ENCODE results near the gene PRKN. TPM values are rescaled to one million over a fixed set of nuclear protein-coding genes. Genes with fewer than 3 reads are reported as not detected.

The PRKN gene
- total and polyA plus RNA-seq, 2 donors = 3.5 to 6.5 TPM

GRCh38 chr6:161594412-161594811 is 1133.2 kb downstream of the PRKN start:
- WGBS = 91% methylated on average over 1 of the region's 1 CpG

GRCh38 chr6:161590961-161591627 is 1136.5 kb downstream of the PRKN start:
- no peak overlapping the region for H3K4me3 ChIP-seq (ENCODE audit: low read depth, low read length)
- H3K36me3 ChIP-seq (ENCODE audit: insufficient read depth) = no peaks in the 10 kb centered on the region
- H3K4me1 ChIP-seq (ENCODE audit: insufficient read depth) = no peaks in the 10 kb centered on the region
- DNase-seq (ENCODE audit: extremely low spot score) = no peak
- WGBS = 68% methylated on average over 5 of the region's 5 CpGs
- H3K27ac ChIP-seq (ENCODE audit: low read depth) = no peak overlapping the region

More at GRCh38 chr6:161594412-161594811, 1133.2 kb downstream of the PRKN start:
- H3K36me3 ChIP-seq (ENCODE audit: insufficient read depth) = no peaks in the 10 kb centered on the region
- no peak for DNase-seq (ENCODE audit: extremely low spot score)
- H3K4me3 ChIP-seq (ENCODE audit: low read depth, low read length) = no peak overlapping the region
- H3K4me1 ChIP-seq (ENCODE audit: insufficient read depth) = no peaks in the 10 kb centered on the region
- no peak overlapping the region for H3K27ac ChIP-seq (ENCODE audit: low read depth)

GRCh38 chr6:161586887-161587286 is 1140.7 kb downstream of the PRKN start:
- Histone ChIP-seq H3K4me3 (ENCODE audit: low read depth, low read length) (no peak overlapping the region), H3K36me3 (ENCODE audit: insufficient read depth) (no peaks in the 10 kb centered on the region), H3K27ac (ENCODE audit: low read depth) (no peak overlapping the region), H3K4me1 (ENCODE audit: insufficient read depth) (no peaks in the 10 kb centered on the region)
- WGBS = 47% methylated on average over 2 of the region's 2 CpGs
- no peak for DNase-seq (ENCODE audit: extremely low spot score)

DNA sequence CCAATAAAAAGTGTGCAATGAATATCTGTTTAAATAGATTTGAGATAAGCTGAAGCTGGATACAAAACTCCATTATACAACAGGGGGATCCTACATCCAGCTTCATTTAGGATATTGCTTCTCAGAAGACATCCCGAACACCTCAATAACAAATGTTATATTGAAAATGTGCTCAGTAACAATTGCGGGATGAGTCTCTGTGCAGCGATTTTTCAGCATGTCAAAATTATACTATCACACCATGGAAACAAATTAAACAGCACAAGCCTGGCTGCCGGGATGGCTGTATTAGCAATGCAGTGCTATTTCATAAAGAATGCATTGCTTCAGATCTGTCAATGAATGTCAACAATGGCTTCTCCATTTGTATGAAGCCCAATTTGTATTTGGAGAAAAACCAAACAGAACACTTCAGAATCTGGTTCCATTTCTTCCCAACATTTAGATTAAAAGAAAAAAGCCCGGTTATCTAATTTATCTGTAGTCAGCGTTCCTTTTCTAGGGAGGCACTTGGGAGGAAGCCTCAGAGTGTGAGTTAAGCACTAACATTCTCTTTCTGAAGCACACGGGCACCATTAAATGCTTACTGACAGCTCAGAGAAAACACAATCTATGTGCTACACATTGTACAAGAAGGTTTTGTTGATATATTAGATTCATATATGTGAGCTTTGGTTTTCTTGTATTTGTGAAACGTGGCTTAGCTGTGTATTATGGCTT is 1142.8 kb downstream of the PRKN start:
- H3K27ac ChIP-seq (ENCODE audit: low read depth) = no peak overlapping the region
- DNase-seq (ENCODE audit: extremely low spot score) = no peak
- 73% methylated on average over 8 of the region's 8 CpGs for WGBS

DNA sequence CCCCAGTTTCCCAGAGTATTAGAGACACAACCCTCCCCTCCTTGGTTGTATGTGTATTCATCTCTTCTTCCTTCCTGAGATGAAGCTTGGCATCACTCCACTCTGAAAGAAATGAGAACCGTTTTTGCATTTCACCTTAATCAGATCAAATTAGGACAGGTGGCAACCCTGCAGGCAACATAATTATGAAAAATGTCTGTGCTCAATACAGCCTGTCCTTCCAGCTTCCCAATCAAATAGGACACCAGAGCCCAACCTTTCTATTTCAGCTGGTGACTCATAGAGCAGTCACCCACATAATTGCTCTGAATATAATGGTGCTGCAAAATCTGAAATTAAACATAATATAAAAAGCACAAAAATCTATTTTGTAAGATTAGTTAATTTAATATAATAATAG is 1143.5 kb downstream of the PRKN start:
- Histone ChIP-seq H3K36me3 (ENCODE audit: insufficient read depth) (no peaks in the 10 kb centered on the region), H3K27ac (ENCODE audit: low read depth) (no peak overlapping the region), H3K4me3 (ENCODE audit: low read depth, low read length) (no peak overlapping the region), H3K4me1 (ENCODE audit: insufficient read depth) (no peaks in the 10 kb centered on the region)
- DNase-seq (ENCODE audit: extremely low spot score) = no peak
- 58% methylated on average over 1 of the region's 1 CpG for WGBS

More for the DNA sequence above, 1142.8 kb downstream of the PRKN start:
- Histone ChIP-seq H3K36me3 (ENCODE audit: insufficient read depth) (no peaks in the 10 kb centered on the region), H3K4me1 (ENCODE audit: insufficient read depth) (no peaks in the 10 kb centered on the region), H3K4me3 (ENCODE audit: low read depth, low read length) (no peak overlapping the region)

DNA sequence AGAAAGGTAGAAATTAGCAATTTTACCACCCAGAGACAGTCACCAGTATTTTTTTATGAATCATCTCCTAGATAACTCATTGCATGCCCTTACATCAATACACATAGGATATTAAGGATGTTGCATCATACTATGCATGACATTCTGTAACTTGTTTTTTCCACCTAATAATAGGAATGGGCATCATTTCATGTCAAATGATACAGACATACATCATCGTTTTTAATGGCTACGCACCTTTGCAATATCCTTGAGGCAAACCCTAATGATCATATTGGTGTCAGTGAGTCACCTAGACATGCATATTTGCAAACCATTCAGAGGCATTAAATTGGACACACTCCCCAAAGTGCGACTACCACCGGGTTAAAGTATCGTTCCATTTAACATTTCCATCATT is 1144.0 kb downstream of the PRKN start:
- Histone ChIP-seq H3K36me3 (ENCODE audit: insufficient read depth) (no peaks in the 10 kb centered on the region), H3K27ac (ENCODE audit: low read depth) (no peak overlapping the region), H3K4me1 (ENCODE audit: insufficient read depth) (no peaks in the 10 kb centered on the region), H3K4me3 (ENCODE audit: low read depth, low read length) (no peak overlapping the region)
- WGBS = 95% methylated on average over 5 of the region's 5 CpGs
- DNase-seq (ENCODE audit: extremely low spot score) = no peak

DNA sequence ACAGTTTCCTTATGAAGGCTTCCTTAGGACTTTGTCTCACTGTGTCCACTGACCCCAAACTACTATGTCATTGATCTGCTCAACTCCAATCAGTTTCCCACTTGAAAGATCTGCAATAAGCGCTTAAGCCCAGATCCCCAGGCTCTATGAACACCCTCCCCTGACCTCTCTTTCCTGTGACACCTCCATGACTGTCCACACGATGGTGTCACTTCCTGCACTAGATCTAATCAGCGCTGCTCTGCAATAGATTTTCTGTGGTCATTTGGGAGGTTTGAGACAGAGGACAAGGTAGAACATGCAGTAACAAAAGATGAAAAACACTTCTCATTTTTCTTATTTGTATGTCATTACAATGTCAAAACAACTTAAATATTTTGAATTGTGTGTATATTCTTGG is 1149.1 kb downstream of the PRKN start:
- DNase-seq (ENCODE audit: extremely low spot score) = no peak
- no peaks in the 10 kb centered on the region for H3K4me1 ChIP-seq (ENCODE audit: insufficient read depth)
- H3K36me3 ChIP-seq (ENCODE audit: insufficient read depth) = no peaks in the 10 kb centered on the region
- no peak overlapping the region for H3K4me3 ChIP-seq (ENCODE audit: low read depth, low read length)
- H3K27ac ChIP-seq (ENCODE audit: low read depth) = no peak overlapping the region
- WGBS = 47% methylated on average over 3 of the region's 3 CpGs

DNA sequence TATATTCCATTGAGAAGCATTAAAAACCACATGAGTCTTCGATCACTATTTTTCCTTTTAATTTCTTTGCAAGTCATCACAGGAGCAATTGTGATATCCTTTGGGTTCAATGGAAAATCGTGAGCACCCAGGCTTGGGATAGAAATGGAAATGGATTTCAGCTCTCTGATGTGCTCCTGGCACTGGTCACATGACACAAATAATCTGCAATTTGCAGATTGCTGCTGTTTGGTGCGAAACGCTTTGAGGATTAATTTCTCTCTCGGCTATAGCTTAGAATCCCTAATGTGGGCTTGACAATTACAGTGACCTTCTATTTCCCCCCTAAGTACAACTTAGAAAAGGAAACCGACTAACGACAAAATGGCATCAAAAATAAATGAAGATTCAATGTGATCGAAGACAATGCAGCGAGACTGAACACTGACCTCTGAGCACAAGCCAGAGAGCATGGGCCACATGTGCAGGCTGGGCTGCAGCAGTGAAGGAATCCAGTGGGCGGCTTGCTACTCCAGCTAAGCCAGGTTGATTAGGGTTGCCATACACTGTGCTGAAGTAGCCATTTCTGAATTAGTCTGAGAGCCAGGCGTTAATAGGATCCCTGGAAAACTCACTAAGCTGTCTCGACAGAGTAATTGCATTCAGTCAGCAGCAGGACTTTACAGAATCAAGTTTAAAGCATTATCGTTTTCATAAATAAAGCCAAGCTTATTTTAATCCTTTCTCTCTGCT is 1151.9 kb downstream of the PRKN start:
- Histone ChIP-seq H3K4me1 (ENCODE audit: insufficient read depth) (no peaks in the 10 kb centered on the region), H3K27ac (ENCODE audit: low read depth) (no peak overlapping the region), H3K4me3 (ENCODE audit: low read depth, low read length) (no peak overlapping the region), H3K36me3 (ENCODE audit: insufficient read depth) (no peaks in the 10 kb centered on the region)
- no peak for DNase-seq (ENCODE audit: extremely low spot score)
- WGBS = 67% methylated on average over 13 of the region's 13 CpGs

DNA sequence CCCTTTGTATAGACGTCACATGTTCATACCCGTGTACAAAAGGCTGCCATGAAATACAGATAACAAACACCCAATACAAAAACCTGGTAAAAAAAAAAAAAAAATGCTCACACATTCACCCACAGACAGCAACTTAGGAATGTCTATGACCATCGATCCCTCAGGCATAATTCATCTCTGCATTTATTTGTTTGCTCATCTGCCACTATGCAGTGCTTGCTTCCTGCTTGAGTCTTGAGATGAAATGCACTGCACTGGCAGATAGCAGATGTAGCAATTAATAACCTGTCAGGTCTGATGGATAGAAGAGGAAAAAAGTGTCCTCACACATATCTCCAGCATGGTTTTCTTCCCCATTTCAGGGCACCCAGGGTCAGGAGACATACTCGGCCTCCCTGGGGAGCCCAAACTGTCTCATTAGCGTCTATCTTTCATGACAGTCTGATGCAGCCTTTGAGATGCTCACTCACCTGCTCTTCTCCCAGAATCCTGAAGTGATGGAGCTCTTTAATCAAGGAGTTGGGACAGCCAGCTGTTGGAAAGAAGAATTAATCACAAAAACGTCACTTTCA is 1158.6 kb downstream of the PRKN start:
- DNase-seq (ENCODE audit: extremely low spot score) = no peak
- H3K4me3 ChIP-seq (ENCODE audit: low read depth, low read length) = no peak overlapping the region
- H3K36me3 ChIP-seq (ENCODE audit: insufficient read depth) = no peaks in the 10 kb centered on the region
- WGBS = 82% methylated on average over 6 of the region's 6 CpGs
- H3K4me1 ChIP-seq (ENCODE audit: insufficient read depth) = no peaks in the 10 kb centered on the region
- no peak overlapping the region for H3K27ac ChIP-seq (ENCODE audit: low read depth)

GRCh38 chr6:161564952-161565351 is 1162.6 kb downstream of the PRKN start:
- WGBS = 93% methylated on average over 3 of the region's 3 CpGs
- DNase-seq (ENCODE audit: extremely low spot score) = no peak
- H3K4me3 ChIP-seq (ENCODE audit: low read depth, low read length) = no peak overlapping the region

GRCh38 chr6:161561908-161562307 is 1165.7 kb downstream of the PRKN start:
- no peak overlapping the region for H3K27ac ChIP-seq (ENCODE audit: low read depth)
- no peak for DNase-seq (ENCODE audit: extremely low spot score)
- H3K4me3 ChIP-seq (ENCODE audit: low read depth, low read length) = no peak overlapping the region
- no peaks in the 10 kb centered on the region for H3K36me3 ChIP-seq (ENCODE audit: insufficient read depth)
- no peaks in the 10 kb centered on the region for H3K4me1 ChIP-seq (ENCODE audit: insufficient read depth)
- 83% methylated on average over 9 of the region's 9 CpGs for WGBS

More at GRCh38 chr6:161564952-161565351, 1162.6 kb downstream of the PRKN start:
- no peak overlapping the region for H3K27ac ChIP-seq (ENCODE audit: low read depth)
- no peaks in the 10 kb centered on the region for H3K4me1 ChIP-seq (ENCODE audit: insufficient read depth)
- H3K36me3 ChIP-seq (ENCODE audit: insufficient read depth) = no peaks in the 10 kb centered on the region

DNA sequence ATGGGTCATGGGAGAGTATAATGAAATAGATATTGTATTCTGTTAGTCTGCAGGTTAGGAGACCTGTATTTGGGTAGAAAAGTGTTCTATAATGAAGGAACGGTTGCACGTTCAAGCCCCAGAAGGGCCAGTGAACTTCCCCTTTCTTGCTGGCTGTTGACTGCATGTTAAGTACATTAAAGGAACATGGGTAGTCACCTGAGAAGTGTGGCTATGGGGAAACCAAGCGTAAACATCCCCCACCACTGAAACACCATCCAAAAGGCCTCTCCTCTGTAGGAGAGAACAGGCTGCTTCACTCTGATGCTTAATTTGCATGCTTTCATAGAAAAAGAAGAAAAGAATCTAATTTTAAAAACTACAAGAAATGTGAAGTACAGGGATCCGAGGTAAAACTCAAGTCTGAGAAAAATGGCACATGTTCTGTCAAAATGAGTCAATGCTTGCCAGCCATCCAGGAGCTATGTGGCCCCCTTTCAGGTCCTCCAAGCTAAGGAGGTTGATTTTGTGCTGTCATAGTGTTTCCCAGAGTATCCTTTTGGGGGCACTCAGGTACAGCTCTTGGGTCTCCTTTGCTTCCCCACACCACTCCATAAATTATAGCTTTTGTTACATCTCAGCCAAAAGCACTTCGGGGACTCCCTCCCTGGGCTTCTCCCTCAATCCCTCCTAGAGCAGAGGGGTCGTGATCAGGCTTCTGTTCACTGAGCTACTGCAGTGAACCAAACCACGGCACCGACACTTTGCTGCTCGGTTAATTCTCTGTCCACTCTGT is 1170.0 kb downstream of the PRKN start:
- 68% methylated on average over 9 of the region's 9 CpGs for WGBS
- Histone ChIP-seq H3K4me1 (ENCODE audit: insufficient read depth) (no peaks in the 10 kb centered on the region), H3K36me3 (ENCODE audit: insufficient read depth) (no peaks in the 10 kb centered on the region), H3K27ac (ENCODE audit: low read depth) (no peak overlapping the region), H3K4me3 (ENCODE audit: low read depth, low read length) (no peak overlapping the region)
- no peak for DNase-seq (ENCODE audit: extremely low spot score)

GRCh38 chr6:161554883-161555282 is 1172.7 kb downstream of the PRKN start:
- Histone ChIP-seq H3K27ac (ENCODE audit: low read depth) (no peak overlapping the region), H3K4me1 (ENCODE audit: insufficient read depth) (no peaks in the 10 kb centered on the region), H3K36me3 (ENCODE audit: insufficient read depth) (no peaks in the 10 kb centered on the region), H3K4me3 (ENCODE audit: low read depth, low read length) (no peak overlapping the region)
- no peak for DNase-seq (ENCODE audit: extremely low spot score)
